Measurements from ENCODE around the gene PRKG1.
"Not testable (repeated sequence)": the region's sequence is repeated elsewhere in the genome, so short reads cannot be mapped to it uniquely, and the experiment has no call there.

PRKG1 gene

GRCh38 chr10:52128056-52128683 lies 1053.9 kb downstream of the PRKG1 start:
- DNase-seq (ENCODE audit: low spot score): no peak

- no peak for DNase-seq (ENCODE audit: low spot score)
Observed at GRCh38 chr10:52129410-52130178, 1055.3 kb downstream of the PRKG1 start.

- no peak for DNase-seq (ENCODE audit: low spot score)
Observed at GRCh38 chr10:52135101-52135500, 1060.8 kb downstream of the PRKG1 start.

- DNase-seq (ENCODE audit: low spot score): no peak
Observed at GRCh38 chr10:52136921-52137320, 1062.6 kb downstream of the PRKG1 start.

GRCh38 chr10:52143338-52143737 lies 1069.1 kb downstream of the PRKG1 start:
- no peak for DNase-seq (ENCODE audit: low spot score)

- no peak for DNase-seq (ENCODE audit: low spot score)
Observed at GRCh38 chr10:52145636-52146035, 1071.3 kb downstream of the PRKG1 start.

- DNase-seq (ENCODE audit: low spot score): no peak
Observed at GRCh38 chr10:52146766-52147165, 1072.5 kb downstream of the PRKG1 start.

- no peak for DNase-seq (ENCODE audit: low spot score)
Observed at GRCh38 chr10:52170776-52171175, 1096.5 kb downstream of the PRKG1 start.

- DNase-seq (ENCODE audit: low spot score): no peak
Observed at GRCh38 chr10:52172581-52172980, 1098.3 kb downstream of the PRKG1 start.

- DNase-seq (ENCODE audit: low spot score): no peak
Observed at GRCh38 chr10:52185256-52185655, 1111.0 kb downstream of the PRKG1 start.

GRCh38 chr10:52187521-52188258 lies 1113.4 kb downstream of the PRKG1 start:
- no peak for DNase-seq (ENCODE audit: low spot score)

GRCh38 chr10:52191049-52191448 lies 1116.8 kb downstream of the PRKG1 start:
- DNase-seq (ENCODE audit: low spot score): no peak

GRCh38 chr10:52194191-52194590 lies 1119.9 kb downstream of the PRKG1 start:
- no peak for DNase-seq (ENCODE audit: low spot score)

- DNase-seq (ENCODE audit: low spot score): no peak
Observed at GRCh38 chr10:52194716-52195115, 1120.4 kb downstream of the PRKG1 start.

GRCh38 chr10:52197098-52197497 lies 1122.8 kb downstream of the PRKG1 start:
- no peak for DNase-seq (ENCODE audit: low spot score)

- DNase-seq (ENCODE audit: low spot score): no peak
Observed at GRCh38 chr10:52198540-52198939, 1124.3 kb downstream of the PRKG1 start.

GRCh38 chr10:52204906-52205305 lies 1130.6 kb downstream of the PRKG1 start:
- DNase-seq (ENCODE audit: low spot score): not testable (repeated sequence)

- no peak for DNase-seq (ENCODE audit: low spot score)
Observed at GRCh38 chr10:52208365-52208764, 1134.1 kb downstream of the PRKG1 start.

GRCh38 chr10:52210161-52210560 lies 1135.9 kb downstream of the PRKG1 start:
- no peak for DNase-seq (ENCODE audit: low spot score)

GRCh38 chr10:52212062-52212461 lies 1137.8 kb downstream of the PRKG1 start:
- no peak for DNase-seq (ENCODE audit: low spot score)

GRCh38 chr10:52212802-52213201 lies 1138.5 kb downstream of the PRKG1 start:
- no peak for DNase-seq (ENCODE audit: low spot score)

- DNase-seq (ENCODE audit: low spot score): no peak
Observed at GRCh38 chr10:52213321-52213752, 1139.0 kb downstream of the PRKG1 start.

All from D341Med (cell line).